Measurements from ENCODE around the gene PIGL. TPM values are rescaled to one million over a fixed set of nuclear protein-coding genes. Genes with fewer than 3 reads are reported as not detected.

PIGL gene
- total and polyA plus RNA-seq, 2 donors (not counting 3 experiments of a cell fraction or from before 2014, with no cell fraction given): 28.6 to 40.8 TPM

GRCh38 chr17:16232391-16232790 lies 15.4 kb downstream of the PIGL start:
- Histone ChIP-seq H3K27me3 (ENCODE audit: control insufficient read depth in 2 of 2, insufficient read depth in 2 of 2, low read length in 2 of 2) (no peaks in the 10 kb centered on the region), H3K4me3 (replicated peaks in 1 of 3; ENCODE audit: insufficient read depth in 1 of 3, low read depth in 1 of 3, low read length in 3 of 3) (no peak overlapping the region), H2AFZ (ENCODE audit: low read depth, low read length) (no peak overlapping the region), H4K20me1 (replicated peaks; ENCODE audit: control insufficient read depth, extremely low read depth, insufficient read depth, low read length) (no peaks in the 10 kb centered on the region), H3K36me3 (ENCODE audit: control insufficient read depth in 2 of 2, extremely low read depth in 1 of 2, insufficient read depth in 2 of 2, low read length in 2 of 2) (no peaks in the 10 kb centered on the region), H3K9me3 (replicated peaks; ENCODE audit: control insufficient read depth, insufficient read depth, low read length) (no peaks in the 10 kb centered on the region), H3K9me1 (replicated peaks; ENCODE audit: control insufficient read depth, extremely low read depth, insufficient read depth, low read length) (no peaks in the 10 kb centered on the region), H3K9ac (replicated peaks; ENCODE audit: extremely low read depth, insufficient read depth, low read length) (no peak overlapping the region), H3K4me2 (ENCODE audit: insufficient read depth, low read length) (no peak overlapping the region), H3K79me2 (ENCODE audit: control insufficient read depth, insufficient read depth, low read length) (no peaks in the 10 kb centered on the region), H3K27ac (ENCODE audit: insufficient read depth, low read depth, low read length) (no peak overlapping the region), H3K4me1 (ENCODE audit: control insufficient read depth, extremely low read depth, insufficient read depth, low read length) (peaks cover 4% of the 10 kb centered on the region)
- POLR2A ChIA-PET: no interaction called here
- no TSS peak for BruUV-seq (replicated peaks)
- FAIRE-seq (no peak), DNase-seq (ENCODE audit: low read depth, low spot score) (no peak)
- CTCF ChIA-PET: no interaction called here
- intact Hi-C loops (cut with micrococcal nuclease): no loop called here
- dilution Hi-C loops (cut with MboI; ENCODE audit: extremely low pct_ligation_motif_present, low sequenced_read_pairs): no loop called here
- no peak for TF ChIP-seq EZH2 (IDR thresholded peaks at IDR 0.05; ENCODE audit: borderline replicate concordance, low read depth, low read length, severe bottlenecking)
- no peak for TF ChIP-seq FOS (IDR thresholded peaks at IDR 0.05; ENCODE audit: borderline replicate concordance, insufficient read depth, low read length)
- no peak for TF ChIP-seq GATA2 (IDR thresholded peaks at IDR 0.05; ENCODE audit: insufficient read depth, insufficient read length, low read depth, low read length)
- TF ChIP-seq MYC (IDR thresholded peaks at IDR 0.05; ENCODE audit: low read depth, low read length): no peak
- no peak for TF ChIP-seq MAX (IDR thresholded peaks at IDR 0.05; ENCODE audit: insufficient read depth, insufficient read length)
- no peak for TF ChIP-seq POLR2A (IDR thresholded peaks at IDR 0.05; ENCODE audit: low read depth, low read length)
- TF ChIP-seq CTCF (IDR thresholded peaks at IDR 0.05; ENCODE audit: extremely low read depth in 1 of 2, insufficient read depth in 1 of 2, low read depth in 1 of 2, low read length in 2 of 2): no peak
- TF ChIP-seq POLR2AphosphoS5 (IDR thresholded peaks at IDR 0.05; ENCODE audit: insufficient read depth, low read depth, low read length): no peak
- no peak for TF ChIP-seq JUN (IDR thresholded peaks at IDR 0.05; ENCODE audit: borderline replicate concordance, insufficient read depth, insufficient read length, low read depth)

Data from endothelial cell of umbilical vein (primary cell).